ENCODE measurements around the gene MYO7B. TPM values are rescaled to one million over a fixed set of nuclear protein-coding genes. Genes with fewer than 3 reads are reported as not detected.

Gene MYO7B
- total and polyA plus RNA-seq, 2 donors (not counting 1 experiment from before 2014, with no cell fraction given): 5.0 to 68.2 TPM

GRCh38 chr2:127526132-127527000, 9.1 kb upstream of the MYO7B start, which contains the start of gene IWS1:
IWS1 (minus strand) TSS chr2:127526489; CDS start chr2:127526208, 281 bp downstream.
- peak within 1 kb of the TSS; percentile 91 for H3K9ac ChIP-seq (ENCODE audit: low read length)
- H3K4me3 ChIP-seq (ENCODE audit: control extremely low read depth in 1 of 5, extremely low read depth in 1 of 5, insufficient read depth in 1 of 5, low read depth in 2 of 5, low read length in 4 of 5): peak within 1 kb of the TSS; percentile 67 to 98 (median 91)
- ChIA-PET CTCF (interaction anchor here (0.8 to 1.8 kb wide), 5 partner anchors 65 to 360 kb away, joined by 3 to 6 read pairs (median 4); no protein-coding TSS in a partner anchor), POLR2A (interaction anchor here (0.6 to 1.3 kb wide), 3 partner anchors 51 to 222 kb away, joined by 3 read pairs; no protein-coding TSS in a partner anchor)
- H3K79me2 ChIP-seq (ENCODE audit: control insufficient read depth, insufficient read depth, low read length): peaks cover 51% of the 10 kb centered on the region
- peak within 1 kb of the TSS; percentile 98 for H3K27ac Mint-ChIP-seq
- DNase-seq: peak; percentile 97
- H3K4me3 Mint-ChIP-seq: peak within 1 kb of the TSS; percentile 99
- no peaks in the 10 kb centered on the region for H4K20me1 ChIP-seq (ENCODE audit: control insufficient read depth, insufficient read depth, low read length, poor library complexity, severe bottlenecking)
- H3K27me3 Mint-ChIP-seq: no peaks in the 10 kb centered on the region
- H3K27me3 ChIP-seq (replicated peaks in 1 of 4; ENCODE audit: control extremely low read depth in 1 of 4, control insufficient read depth in 3 of 4, insufficient read depth in 4 of 4, low read length in 3 of 4): no peaks in the 10 kb centered on the region
- intact Hi-C loops (cut with micrococcal nuclease): loop anchor here (1.0 to 5.0 kb wide), 12 partner anchors 52 to 565 kb away; partner anchors contain the start of genes ERCC3, GPR17, MAP3K2 and POLR2D
- no peak for TF ChIP-seq EZH2 (IDR thresholded peaks at IDR 0.05; ENCODE audit: borderline replicate concordance, insufficient read depth, low read depth, low read length, poor library complexity, severe bottlenecking)
- TF ChIP-seq CTCF (IDR thresholded peaks at IDR 0.05): no peak
- H2AFZ ChIP-seq (ENCODE audit: insufficient read depth, low read depth, low read length, poor library complexity, severe bottlenecking): peak within 1 kb of the TSS; percentile 89
- H3K4me1 Mint-ChIP-seq: peaks cover 36% of the 10 kb centered on the region
- peaks cover 0 to 5% (median 0%) of the 10 kb centered on the region in 3 donors for H3K9me3 ChIP-seq (ENCODE audit: control extremely low read depth in 1 of 3, control insufficient read depth in 2 of 3, insufficient read depth in 1 of 3, low read length in 2 of 3)
- under 1% methylated on average over 67 of the region's 70 CpGs for WGBS (ENCODE audit: insufficient coverage)
- H3K4me2 ChIP-seq (replicated peaks; ENCODE audit: low read depth, low read length, poor library complexity, severe bottlenecking): peak within 1 kb of the TSS; percentile 82
- H3K9me3 Mint-ChIP-seq (ENCODE audit: insufficient read depth): peaks cover 3% of the 10 kb centered on the region
- ATAC-seq (ENCODE audit: low read depth): peak; percentile 87
- peaks cover 17 to 21% of the 10 kb centered on the region in 2 donors for H3K4me1 ChIP-seq (ENCODE audit: control insufficient read depth in 2 of 2, insufficient read depth in 2 of 2, low read length in 2 of 2)
- H3K27ac ChIP-seq (ENCODE audit: low read length in 2 of 2): peak within 1 kb of the TSS; percentile 95 to 98
- H3K36me3 ChIP-seq (replicated peaks in 1 of 2; ENCODE audit: control extremely low read depth in 1 of 2, control insufficient read depth in 1 of 2, extremely low read depth in 1 of 2, insufficient read depth in 2 of 2, low read length in 1 of 2): peaks cover 2 to 18% of the 10 kb centered on the region in 2 experiments

All from B cell (primary cell).